PC-3 (cell line): ENCODE results near the gene UACA.

Source experiments
- CTCF ChIP-seq: fragments of 300-600 bp; sonication (generic); conservative IDR thresholded peaks from 2 replicates; pipeline ENCODE4 v1.5.1; 2017; ENCODE audit warnings: antibody characterized with exemption, low read depth, mild to moderate bottlenecking, low read length
- EZH2 ChIP-seq: fragments of 300-600 bp; sonication (generic); IDR thresholded peaks from one replicate; pipeline ENCODE4 v1.6.1; 2017; ENCODE audit warnings: antibody characterized with exemption, mild to moderate bottlenecking, low read length; ENCODE audit not compliant: unreplicated experiment

- TF ChIP-seq CTCF (no peak), EZH2 (no peak)
Measured at GRCh38 chr15:70669966-70670658, 93.2 kb downstream of the UACA start.
